Measurements from ENCODE around the gene GTF2H2C.
"Not testable (repeated sequence)": the region's sequence is repeated elsewhere in the genome, so short reads cannot be mapped to it uniquely, and the experiment has no call there.

GTF2H2C gene

DNA sequence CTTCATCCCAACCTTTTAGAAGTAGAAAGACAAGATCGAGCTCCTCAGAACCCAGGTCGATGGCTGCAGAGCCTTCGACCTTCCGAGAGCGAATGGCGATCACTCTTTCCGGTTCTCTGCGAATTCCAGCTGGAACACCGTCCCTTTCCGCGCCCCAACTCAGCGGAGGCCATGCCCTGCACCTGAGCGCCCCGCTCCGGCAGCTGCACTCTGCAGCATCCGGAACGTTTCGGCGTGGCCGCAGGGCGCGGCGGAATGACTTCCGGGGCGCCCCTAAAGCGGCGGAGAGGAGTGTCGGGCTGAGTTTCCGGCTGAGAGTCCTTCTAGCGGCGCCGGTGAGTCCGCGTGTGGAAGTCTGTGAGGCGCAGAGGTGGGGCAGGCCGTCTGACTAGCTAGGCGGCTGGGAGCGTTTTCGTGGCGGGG is at the start of gene GTF2H2C:
Gene GTF2H2C, plus strand, starts transcription at position 284 of the 423 bp plus-strand sequence. CDS start 4,942 bp downstream, outside the sequence.
- not testable (repeated sequence) for H3K27me3 Mint-ChIP-seq; H3K9me3 Mint-ChIP-seq; H3K4me1 Mint-ChIP-seq (ENCODE audit: low read depth)
- peak within 1 kb of the TSS; percentile 89 for H3K4me3 Mint-ChIP-seq
- H3K36me3 Mint-ChIP-seq (ENCODE audit: low read depth) = peaks cover 11% of the 10 kb centered on the region
- H3K27ac Mint-ChIP-seq = peak within 1 kb of the TSS; percentile 93
- DNase-seq = peak; percentile 83

DNA sequence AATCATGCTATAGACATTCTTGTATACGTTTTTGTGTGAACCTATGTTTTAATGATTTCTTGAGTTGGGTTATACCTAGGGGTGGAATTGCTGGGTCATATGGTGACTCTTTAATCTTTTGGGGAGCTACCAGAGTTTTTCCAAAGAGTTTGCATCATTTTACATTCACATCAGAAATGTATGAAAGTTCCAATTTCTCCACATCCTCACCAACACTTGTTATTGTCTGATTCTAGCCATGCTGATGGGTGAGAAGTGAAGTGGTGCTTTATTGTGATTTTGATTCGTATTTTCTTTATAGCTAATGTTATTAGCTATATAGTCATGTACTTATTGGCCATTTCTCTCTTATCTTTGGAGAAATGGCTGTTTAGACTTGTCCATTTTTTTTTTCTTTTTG is 49.3 kb upstream of the GTF2H2C start:
- Mint-ChIP-seq H3K4me3 (no peak overlapping the region), H3K27ac (no peak overlapping the region), H3K36me3 (ENCODE audit: low read depth) (no peaks in the 10 kb centered on the region), H3K9me3 (no peaks in the 10 kb centered on the region), H3K27me3 (no peaks in the 10 kb centered on the region), H3K4me1 (ENCODE audit: low read depth) (no peaks in the 10 kb centered on the region)
- no peak for DNase-seq

DNA sequence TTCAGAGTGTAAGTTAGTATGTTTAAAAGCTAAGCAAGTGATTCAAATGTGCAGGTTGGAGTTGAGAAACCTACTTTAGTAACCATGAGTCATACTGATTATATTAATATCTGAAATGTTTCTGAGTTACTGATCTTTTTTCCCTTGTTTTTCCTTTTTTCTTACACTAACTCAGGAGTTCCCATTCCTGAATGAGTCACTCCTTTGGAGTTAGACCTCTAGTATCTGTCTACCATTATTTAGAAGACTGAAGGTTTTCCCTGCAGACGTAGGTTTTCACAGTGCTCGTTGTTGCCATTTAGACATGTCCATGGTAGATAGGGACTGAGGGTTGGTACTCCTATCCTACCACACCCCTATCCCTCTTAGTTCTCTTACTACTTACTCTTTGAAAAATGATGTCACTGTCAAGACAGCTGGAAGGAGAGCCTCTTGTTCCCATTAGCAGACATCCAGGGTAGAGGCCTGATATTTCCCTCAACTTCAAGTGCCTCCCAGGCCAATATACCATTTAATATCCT is 47.2 kb upstream of the GTF2H2C start:
- Mint-ChIP-seq H3K27me3 (no peaks in the 10 kb centered on the region), H3K4me1 (ENCODE audit: low read depth) (no peaks in the 10 kb centered on the region), H3K9me3 (no peaks in the 10 kb centered on the region), H3K27ac (no peak overlapping the region), H3K36me3 (ENCODE audit: low read depth) (no peaks in the 10 kb centered on the region), H3K4me3 (no peak overlapping the region)
- DNase-seq = no peak

DNA sequence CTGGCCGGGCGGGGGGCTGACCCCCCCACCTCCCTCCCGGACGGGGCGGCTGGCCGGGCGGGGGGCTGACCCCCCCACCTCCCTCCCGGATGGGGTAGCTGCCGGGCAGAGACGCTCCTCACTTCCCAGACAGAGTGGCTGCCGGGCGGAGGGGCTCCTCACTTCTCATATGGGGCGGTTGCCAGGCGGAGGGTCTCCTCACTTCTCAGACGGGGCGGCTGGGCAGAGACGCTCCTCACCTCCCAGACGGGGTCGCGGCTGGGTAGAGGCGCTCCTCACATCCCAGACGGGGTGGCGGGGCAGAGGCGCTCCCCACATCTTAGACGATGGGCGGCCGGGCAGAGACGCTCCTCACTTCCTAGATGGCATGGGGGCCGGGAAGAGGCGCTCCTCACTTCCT is 44.4 kb upstream of the GTF2H2C start:
- not testable (repeated sequence) for H3K36me3 Mint-ChIP-seq (ENCODE audit: low read depth); H3K9me3 Mint-ChIP-seq; H3K4me3 Mint-ChIP-seq; H3K27me3 Mint-ChIP-seq; H3K27ac Mint-ChIP-seq; DNase-seq; H3K4me1 Mint-ChIP-seq (ENCODE audit: low read depth)

DNA sequence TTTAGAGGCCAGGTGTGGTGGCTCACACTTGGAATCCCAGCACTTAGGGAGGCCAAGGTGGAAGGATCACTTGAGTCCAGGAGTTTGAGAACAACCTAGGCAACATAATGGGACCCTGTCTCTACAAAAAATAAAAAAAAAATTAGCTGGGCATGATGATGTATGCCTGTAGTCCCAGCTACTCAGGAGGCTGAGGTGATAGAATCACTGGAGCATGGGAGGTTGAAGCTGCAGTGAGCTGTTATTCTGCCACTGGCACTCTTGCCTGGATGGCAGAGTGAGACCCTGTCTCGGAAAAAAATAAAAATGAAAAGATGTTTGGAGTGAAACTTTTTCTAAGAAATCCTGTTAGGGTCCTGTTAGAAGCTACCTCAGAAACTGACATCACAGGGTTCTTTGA is 43.2 kb upstream of the GTF2H2C start:
- Mint-ChIP-seq H3K36me3 (ENCODE audit: low read depth) (no peaks in the 10 kb centered on the region), H3K27ac (no peak overlapping the region), H3K27me3 (peaks cover 3% of the 10 kb centered on the region), H3K4me3 (no peak overlapping the region), H3K4me1 (ENCODE audit: low read depth) (no peaks in the 10 kb centered on the region), H3K9me3 (no peaks in the 10 kb centered on the region)
- no peak for DNase-seq

DNA sequence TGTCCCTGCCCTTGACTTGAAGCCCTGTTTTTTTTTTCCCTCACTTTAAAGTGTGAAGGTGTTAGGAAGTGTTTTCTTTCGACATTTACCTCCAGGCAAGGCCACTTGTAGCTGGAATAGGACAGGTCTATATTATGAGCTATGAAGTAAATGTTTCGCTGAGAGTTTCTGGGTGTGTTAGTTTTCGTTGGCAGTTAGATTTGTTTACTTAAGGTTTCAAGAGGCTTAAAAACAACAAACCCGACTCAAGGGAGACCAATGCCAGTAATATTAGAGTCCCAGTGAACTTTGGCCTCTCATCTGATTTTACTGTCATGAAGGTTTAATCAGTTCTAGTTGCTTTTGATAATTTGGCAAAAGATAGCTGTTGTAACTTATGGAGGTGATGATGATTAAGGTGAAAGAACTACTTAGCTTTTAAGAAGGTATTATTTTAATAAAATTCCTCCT is 42.2 kb upstream of the GTF2H2C start:
- Mint-ChIP-seq H3K27ac (no peak overlapping the region), H3K4me1 (ENCODE audit: low read depth) (no peaks in the 10 kb centered on the region), H3K4me3 (no peak overlapping the region), H3K36me3 (ENCODE audit: low read depth) (no peaks in the 10 kb centered on the region), H3K27me3 (peaks cover 3% of the 10 kb centered on the region), H3K9me3 (no peaks in the 10 kb centered on the region)
- no peak for DNase-seq

DNA sequence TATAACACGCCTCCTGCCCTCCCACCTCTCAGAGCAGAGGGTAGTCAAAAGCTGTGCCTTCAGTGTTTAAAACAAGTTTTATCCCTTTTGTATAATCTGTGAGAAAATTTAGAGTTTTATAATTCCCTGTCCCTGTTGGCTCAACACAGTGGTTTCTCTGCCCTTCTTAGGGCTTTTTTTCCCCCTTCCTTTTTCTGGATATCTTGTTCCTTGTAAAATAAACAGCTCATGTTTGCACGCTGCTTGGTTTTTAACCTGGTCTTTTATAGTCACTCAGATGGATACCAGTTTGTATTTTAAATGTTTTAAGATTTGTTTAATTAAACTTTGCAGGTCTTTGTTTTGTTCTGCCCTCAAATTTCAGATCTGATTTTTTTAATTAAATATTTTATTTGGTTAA is 40.7 kb upstream of the GTF2H2C start:
- no peak overlapping the region for H3K27ac Mint-ChIP-seq
- no peaks in the 10 kb centered on the region for H3K36me3 Mint-ChIP-seq (ENCODE audit: low read depth)
- H3K27me3 Mint-ChIP-seq = peaks cover 3% of the 10 kb centered on the region
- no peak for DNase-seq
- no peak overlapping the region for H3K4me3 Mint-ChIP-seq
- no peaks in the 10 kb centered on the region for H3K9me3 Mint-ChIP-seq
- H3K4me1 Mint-ChIP-seq (ENCODE audit: low read depth) = no peaks in the 10 kb centered on the region

DNA sequence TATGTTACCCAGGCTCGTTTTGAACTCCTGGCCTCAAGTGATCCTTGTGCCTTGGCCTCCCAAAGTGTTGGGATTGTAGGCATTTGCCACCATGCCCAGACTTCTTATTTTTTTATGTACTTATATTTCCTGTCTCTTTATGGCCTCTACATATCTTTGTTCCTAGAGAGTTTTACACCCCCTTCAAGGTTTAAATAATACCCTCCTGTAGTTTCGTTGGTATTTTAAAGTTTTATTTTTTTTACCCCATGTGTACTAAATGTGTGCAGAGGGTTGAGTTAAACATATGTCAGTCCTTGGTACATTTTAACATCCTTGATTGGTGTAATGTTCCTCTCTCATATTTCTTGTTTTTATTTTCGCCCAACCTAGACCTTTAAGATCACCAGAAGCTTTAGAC is 38.0 kb upstream of the GTF2H2C start:
- no peak overlapping the region for H3K27ac Mint-ChIP-seq
- no peaks in the 10 kb centered on the region for H3K36me3 Mint-ChIP-seq (ENCODE audit: low read depth)
- no peak for DNase-seq
- no peaks in the 10 kb centered on the region for H3K9me3 Mint-ChIP-seq
- peaks cover 3% of the 10 kb centered on the region for H3K27me3 Mint-ChIP-seq
- no peak overlapping the region for H3K4me3 Mint-ChIP-seq
- no peaks in the 10 kb centered on the region for H3K4me1 Mint-ChIP-seq (ENCODE audit: low read depth)

DNA sequence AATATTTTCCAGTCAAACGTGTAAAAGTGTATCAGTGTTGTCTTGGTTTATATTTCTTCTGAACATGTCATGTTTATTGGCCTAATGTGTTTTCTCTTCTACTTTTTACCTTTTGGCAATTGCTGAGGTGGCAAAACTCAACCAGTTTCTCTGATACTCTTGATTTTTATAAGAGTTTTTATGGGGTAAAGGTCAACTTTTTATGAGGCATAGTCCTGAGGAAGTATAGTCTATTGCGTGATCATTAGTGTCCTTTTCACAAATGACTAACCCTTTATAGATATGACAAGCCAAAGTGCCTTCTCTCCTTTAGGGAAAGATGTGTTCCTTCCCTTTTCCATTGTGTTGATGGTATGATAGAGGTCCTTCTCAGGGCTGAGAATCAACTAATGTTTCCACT is 34.5 kb upstream of the GTF2H2C start:
- H3K27me3 Mint-ChIP-seq = peaks cover 6% of the 10 kb centered on the region
- no peaks in the 10 kb centered on the region for H3K36me3 Mint-ChIP-seq (ENCODE audit: low read depth)
- no peak for DNase-seq
- no peak overlapping the region for H3K4me3 Mint-ChIP-seq
- no peaks in the 10 kb centered on the region for H3K4me1 Mint-ChIP-seq (ENCODE audit: low read depth)
- no peaks in the 10 kb centered on the region for H3K9me3 Mint-ChIP-seq
- H3K27ac Mint-ChIP-seq = no peak overlapping the region

DNA sequence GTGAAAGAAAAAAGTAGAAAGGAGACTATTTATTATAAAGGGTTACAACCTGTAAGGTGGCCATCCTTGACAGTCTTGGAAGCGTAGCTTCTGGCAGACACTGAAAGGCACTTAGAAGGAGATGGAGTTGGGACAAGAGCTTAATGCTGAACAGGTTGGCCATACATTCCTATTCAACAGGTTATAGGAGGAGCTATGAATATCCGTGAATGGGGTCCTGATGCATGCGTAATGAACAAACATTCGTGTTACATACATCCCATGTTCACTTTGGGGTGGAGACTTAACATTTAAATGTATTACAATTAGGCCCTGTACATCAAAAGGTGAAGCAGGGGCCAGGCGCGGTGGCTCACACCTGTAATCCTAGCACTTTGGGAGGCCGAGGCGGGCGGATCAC is 33.3 kb upstream of the GTF2H2C start:
- H3K27ac Mint-ChIP-seq = no peak overlapping the region

DNA sequence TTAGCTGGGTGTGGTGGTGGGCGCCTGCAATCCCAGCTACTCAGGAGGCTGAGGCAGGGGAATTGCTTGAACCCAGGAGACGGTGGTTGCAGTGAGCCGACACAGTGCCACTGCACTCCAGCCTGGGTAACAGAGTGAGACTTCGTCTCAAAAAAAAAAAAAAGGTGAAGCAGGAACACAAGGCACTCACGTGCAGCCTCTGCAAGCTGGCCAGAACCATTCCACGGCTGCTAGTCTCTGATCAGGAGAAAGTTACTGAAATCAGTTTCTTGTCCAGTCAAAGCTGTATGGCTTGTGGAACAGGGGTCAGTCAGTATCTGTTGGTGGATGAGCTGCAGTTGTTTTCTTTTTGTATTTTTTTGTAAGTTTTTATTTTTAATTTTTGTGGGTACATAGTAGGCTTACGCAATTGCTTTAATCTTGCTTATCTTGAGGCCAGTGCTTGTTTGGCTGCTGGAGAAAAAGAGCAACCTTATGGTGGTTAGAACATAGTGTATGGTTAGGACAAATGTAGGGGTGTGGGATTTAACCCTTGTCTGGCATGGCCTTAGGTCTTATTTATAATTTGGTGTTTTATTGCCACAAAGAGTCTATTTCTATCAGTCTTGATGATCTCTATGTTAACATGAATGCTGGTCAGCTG is 32.7 kb upstream of the GTF2H2C start:
- DNase-seq = no peak
- H3K4me1 Mint-ChIP-seq (ENCODE audit: low read depth) = no peaks in the 10 kb centered on the region
- peaks cover 10% of the 10 kb centered on the region for H3K27me3 Mint-ChIP-seq
- no peak overlapping the region for H3K4me3 Mint-ChIP-seq
- no peaks in the 10 kb centered on the region for H3K36me3 Mint-ChIP-seq (ENCODE audit: low read depth)
- H3K9me3 Mint-ChIP-seq = no peaks in the 10 kb centered on the region
- H3K27ac Mint-ChIP-seq = no peak overlapping the region

More for the DNA sequence above, 33.3 kb upstream of the GTF2H2C start:
- no peak overlapping the region for H3K4me3 Mint-ChIP-seq
- no peaks in the 10 kb centered on the region for H3K9me3 Mint-ChIP-seq
- no peaks in the 10 kb centered on the region for H3K4me1 Mint-ChIP-seq (ENCODE audit: low read depth)
- peaks cover 9% of the 10 kb centered on the region for H3K27me3 Mint-ChIP-seq
- no peaks in the 10 kb centered on the region for H3K36me3 Mint-ChIP-seq (ENCODE audit: low read depth)
- DNase-seq = no peak

DNA sequence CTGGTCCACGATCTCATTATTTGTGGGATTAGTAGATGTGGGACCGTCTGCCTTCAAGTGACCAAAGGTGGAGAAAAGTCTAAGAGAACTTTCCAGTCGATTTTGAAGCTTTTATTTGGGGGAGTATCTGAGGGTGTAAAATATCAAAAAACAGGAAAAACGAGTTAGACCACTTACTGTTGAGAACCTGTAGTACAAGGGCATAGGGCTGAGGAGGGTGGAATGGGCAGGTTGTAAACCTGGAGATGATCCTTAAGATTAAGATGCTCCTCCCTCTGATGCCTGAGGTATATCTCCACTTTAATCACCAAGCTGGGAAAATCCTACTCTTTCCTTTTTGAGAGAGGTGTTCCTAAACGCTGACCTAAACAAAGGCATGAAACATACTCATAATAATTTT is 32.0 kb upstream of the GTF2H2C start:
- no peaks in the 10 kb centered on the region for H3K9me3 Mint-ChIP-seq

DNA sequence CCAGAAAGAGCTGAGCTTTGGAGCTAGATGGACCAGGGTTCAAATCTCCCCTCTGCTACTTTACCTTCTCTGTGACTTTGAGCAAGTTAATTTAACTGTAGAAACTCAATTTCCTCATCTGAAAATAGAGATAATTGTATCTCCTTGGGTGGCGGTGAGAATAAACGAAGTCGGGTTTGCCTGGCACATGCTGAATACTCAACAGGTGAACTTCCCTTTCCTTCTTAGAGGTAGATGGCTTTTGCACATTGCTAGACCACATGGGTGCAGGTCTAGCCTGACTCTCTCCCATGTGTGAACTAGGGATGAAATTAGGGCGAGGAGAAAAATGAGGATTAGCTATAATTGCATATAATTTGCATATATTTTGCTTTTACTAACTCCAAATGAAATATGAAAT is 31.4 kb upstream of the GTF2H2C start:
- no peaks in the 10 kb centered on the region for H3K4me1 Mint-ChIP-seq (ENCODE audit: low read depth)
- H3K36me3 Mint-ChIP-seq (ENCODE audit: low read depth) = no peaks in the 10 kb centered on the region
- no peak for DNase-seq
- no peaks in the 10 kb centered on the region for H3K9me3 Mint-ChIP-seq
- H3K27me3 Mint-ChIP-seq = peaks cover 10% of the 10 kb centered on the region
- H3K27ac Mint-ChIP-seq = no peak overlapping the region
- H3K4me3 Mint-ChIP-seq = no peak overlapping the region

More for the DNA sequence above, 32.0 kb upstream of the GTF2H2C start:
- no peak for DNase-seq
- Mint-ChIP-seq H3K36me3 (ENCODE audit: low read depth) (no peaks in the 10 kb centered on the region), H3K27me3 (peaks cover 10% of the 10 kb centered on the region), H3K4me3 (no peak overlapping the region), H3K4me1 (ENCODE audit: low read depth) (no peaks in the 10 kb centered on the region), H3K27ac (no peak overlapping the region)

DNA sequence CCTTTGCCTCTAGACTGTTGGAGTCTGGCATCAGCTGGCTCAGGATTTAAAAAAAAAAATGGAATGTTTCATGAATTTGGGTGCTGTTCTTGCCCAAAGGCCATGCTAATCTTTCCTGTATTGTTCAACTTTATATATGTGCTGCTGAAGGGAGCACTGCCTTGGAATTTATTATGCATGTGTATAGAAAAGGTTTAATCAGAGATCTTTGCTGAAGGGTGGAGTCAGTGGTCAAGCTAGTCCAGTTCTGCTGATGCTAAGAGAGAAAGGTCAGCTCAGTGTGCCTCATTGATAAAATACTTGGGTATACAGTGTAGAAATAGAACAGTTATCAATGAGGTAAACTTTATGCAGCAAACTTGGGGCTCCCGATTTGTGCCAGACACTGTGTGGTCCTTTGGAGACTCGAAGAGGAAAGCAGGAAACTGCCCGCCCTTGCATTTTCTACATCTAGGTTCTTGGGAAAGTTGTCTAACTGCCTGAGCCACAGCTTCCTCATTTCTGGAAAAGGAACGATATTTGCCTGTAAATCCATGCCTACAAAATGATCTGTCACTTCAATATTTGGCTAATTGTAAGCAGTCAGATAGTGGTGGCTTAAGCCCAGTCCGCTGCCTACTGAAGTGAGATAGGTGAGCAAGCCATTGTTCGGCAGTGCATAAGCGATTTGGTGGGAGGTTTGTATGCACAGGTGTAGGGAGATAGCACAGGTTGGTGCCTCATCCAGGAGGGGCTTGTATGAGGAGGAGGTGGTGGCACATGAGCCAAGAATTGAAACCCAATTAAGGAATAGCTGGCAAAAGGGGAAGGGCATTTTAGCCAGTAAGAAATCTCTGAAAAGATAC is 29.2 kb upstream of the GTF2H2C start:
- H3K4me3 Mint-ChIP-seq = no peak overlapping the region
- no peaks in the 10 kb centered on the region for H3K4me1 Mint-ChIP-seq (ENCODE audit: low read depth)
- peaks cover 10% of the 10 kb centered on the region for H3K27me3 Mint-ChIP-seq
- no peaks in the 10 kb centered on the region for H3K36me3 Mint-ChIP-seq (ENCODE audit: low read depth)
- DNase-seq = no peak
- no peaks in the 10 kb centered on the region for H3K9me3 Mint-ChIP-seq
- H3K27ac Mint-ChIP-seq = no peak overlapping the region

DNA sequence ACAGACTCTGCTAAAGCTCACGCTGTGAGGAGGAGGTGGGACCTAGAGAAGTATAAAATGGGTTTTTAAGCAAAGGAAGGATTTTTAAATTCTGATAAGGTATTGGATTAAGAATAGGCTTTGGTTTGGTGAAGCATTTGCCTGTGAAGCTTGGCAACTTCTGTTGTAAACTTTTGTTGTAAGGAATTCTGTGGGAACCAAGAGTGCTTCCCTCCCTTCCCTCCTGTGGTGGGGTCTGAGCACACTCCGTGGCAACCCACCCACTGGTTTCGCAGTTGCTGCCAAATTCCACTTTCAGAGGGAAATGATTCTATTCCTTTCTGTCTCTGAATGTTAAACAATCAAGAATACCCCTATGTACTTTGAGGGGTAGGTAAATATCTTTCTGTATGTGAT is 28.6 kb upstream of the GTF2H2C start:
- DNase-seq = no peak
- no peaks in the 10 kb centered on the region for H3K9me3 Mint-ChIP-seq
- no peaks in the 10 kb centered on the region for H3K36me3 Mint-ChIP-seq (ENCODE audit: low read depth)
- H3K4me3 Mint-ChIP-seq = no peak overlapping the region
- H3K27ac Mint-ChIP-seq = no peak overlapping the region
- peaks cover 10% of the 10 kb centered on the region for H3K27me3 Mint-ChIP-seq
- no peaks in the 10 kb centered on the region for H3K4me1 Mint-ChIP-seq (ENCODE audit: low read depth)
